GM18873 (cell line): ENCODE measurements around the gene ECT2.
"Not testable (repeated sequence)": the region's sequence is repeated elsewhere in the genome, so short reads cannot be mapped to it uniquely, and the experiment has no call there.

Experiments used
- ATAC-seq: cut with Tn5 transposase; IDR thresholded peaks from one replicate; pipeline ENCODE4 v1.9.1; 2021; ENCODE audit warnings: mild to moderate bottlenecking, moderate library complexity, moderate number of reproducible peaks; ENCODE audit not compliant: unreplicated experiment, low FRiP score

ECT2 gene

GRCh38 chr3:172808969-172809546, 58.5 kb downstream of the ECT2 start:
- ATAC-seq: no peak

- no peak for ATAC-seq
These were observed 60.6 kb downstream of the ECT2 start for GRCh38 chr3:172811099-172811498.

GRCh38 chr3:172813462-172813861, 62.9 kb downstream of the ECT2 start:
- ATAC-seq: no peak

- no peak for ATAC-seq
These were observed 64.2 kb downstream of the ECT2 start for GRCh38 chr3:172814738-172815137.

GRCh38 chr3:172815857-172816256, 65.3 kb downstream of the ECT2 start:
- no peak for ATAC-seq

GRCh38 chr3:172816281-172816680, 65.8 kb downstream of the ECT2 start:
- no peak for ATAC-seq

GRCh38 chr3:172816968-172817367, 66.4 kb downstream of the ECT2 start:
- ATAC-seq: no peak

GRCh38 chr3:172820492-172820891, 70.0 kb downstream of the ECT2 start:
- ATAC-seq: no peak

GRCh38 chr3:172824229-172824628, 73.7 kb downstream of the ECT2 start:
- ATAC-seq: no peak

GRCh38 chr3:172827231-172827630, 76.7 kb downstream of the ECT2 start:
- ATAC-seq: not testable (repeated sequence)

- ATAC-seq: no peak
These were observed 82.5 kb downstream of the ECT2 start for GRCh38 chr3:172832983-172833382.

- ATAC-seq: no peak
These were observed 86.0 kb downstream of the ECT2 start for GRCh38 chr3:172836390-172836997.

- no peak for ATAC-seq
These were observed 89.2 kb downstream of the ECT2 start for GRCh38 chr3:172839679-172840078.

- no peak for ATAC-seq
These were observed 89.9 kb downstream of the ECT2 start for GRCh38 chr3:172840463-172840862.

- no peak for ATAC-seq
These were observed 90.4 kb downstream of the ECT2 start for GRCh38 chr3:172840913-172841312.

- ATAC-seq: no peak
These were observed 93.9 kb downstream of the ECT2 start for GRCh38 chr3:172844428-172844827.

- ATAC-seq: no peak
These were observed 95.6 kb downstream of the ECT2 start for GRCh38 chr3:172846103-172846561.

GRCh38 chr3:172846706-172847105, 96.2 kb downstream of the ECT2 start:
- ATAC-seq: no peak

GRCh38 chr3:172847292-172847691, 96.8 kb downstream of the ECT2 start:
- ATAC-seq: no peak

- ATAC-seq: no peak
These were observed 98.4 kb downstream of the ECT2 start for GRCh38 chr3:172848910-172849309.

- ATAC-seq: no peak
These were observed 102.5 kb downstream of the ECT2 start for GRCh38 chr3:172853005-172853404.

GRCh38 chr3:172853921-172854666, 103.6 kb downstream of the ECT2 start:
- no peak for ATAC-seq
